Measurements from ENCODE around the gene DTL. TPM values are rescaled to one million over a fixed set of nuclear protein-coding genes. Genes with fewer than 3 reads are reported as not detected.

The DTL gene
- total RNA-seq, 1 donor from 2014 or later = 73.9 TPM

GRCh38 chr1:212124690-212125582, 89.4 kb downstream of the DTL start:
- Mint-ChIP-seq H3K4me3 (ENCODE audit: low read depth) (no peak overlapping the region), H3K9me3 (no peaks in the 10 kb centered on the region), H3K27me3 (ENCODE audit: low read depth) (no peaks in the 10 kb centered on the region), H3K27ac (no peak overlapping the region), H3K4me1 (ENCODE audit: low read depth) (peaks cover 27% of the 10 kb centered on the region), H3K36me3 (ENCODE audit: low read depth) (peaks cover 34% of the 10 kb centered on the region)
- DNase-seq (ENCODE audit: low spot score) = no peak
- intact Hi-C loops (cut with micrococcal nuclease) = loop anchor here (5.0 kb wide), 2 partner anchors 53 to 112 kb away; no protein-coding TSS in a partner anchor

- H3K27me3 Mint-ChIP-seq (ENCODE audit: low read depth) = no peaks in the 10 kb centered on the region
- DNase-seq (ENCODE audit: low spot score) = no peak
- intact Hi-C loops (cut with micrococcal nuclease) = no loop called here
- H3K9me3 Mint-ChIP-seq = no peaks in the 10 kb centered on the region
- H3K36me3 Mint-ChIP-seq (ENCODE audit: low read depth) = peaks cover 39% of the 10 kb centered on the region
- no peak overlapping the region for H3K4me3 Mint-ChIP-seq (ENCODE audit: low read depth)
- no peak overlapping the region for H3K27ac Mint-ChIP-seq
- H3K4me1 Mint-ChIP-seq (ENCODE audit: low read depth) = peaks cover 27% of the 10 kb centered on the region
Measured at GRCh38 chr1:212125654-212126053, 90.1 kb downstream of the DTL start.

GRCh38 chr1:212127221-212127620, 91.7 kb downstream of the DTL start:
- Mint-ChIP-seq H3K27me3 (ENCODE audit: low read depth) (no peaks in the 10 kb centered on the region), H3K4me3 (ENCODE audit: low read depth) (no peak overlapping the region), H3K9me3 (no peaks in the 10 kb centered on the region), H3K27ac (no peak overlapping the region), H3K36me3 (ENCODE audit: low read depth) (peaks cover 44% of the 10 kb centered on the region), H3K4me1 (ENCODE audit: low read depth) (peaks cover 16% of the 10 kb centered on the region)
- intact Hi-C loops (cut with micrococcal nuclease) = no loop called here
- DNase-seq (ENCODE audit: low spot score) = no peak

- no peak for DNase-seq (ENCODE audit: low spot score)
- peaks cover 8% of the 10 kb centered on the region for H3K4me1 Mint-ChIP-seq (ENCODE audit: low read depth)
- H3K9me3 Mint-ChIP-seq = peaks cover 3% of the 10 kb centered on the region
- H3K36me3 Mint-ChIP-seq (ENCODE audit: low read depth) = peaks cover 54% of the 10 kb centered on the region
- H3K4me3 Mint-ChIP-seq (ENCODE audit: low read depth) = no peak overlapping the region
- intact Hi-C loops (cut with micrococcal nuclease) = no loop called here
- no peaks in the 10 kb centered on the region for H3K27me3 Mint-ChIP-seq (ENCODE audit: low read depth)
- no peak overlapping the region for H3K27ac Mint-ChIP-seq
Measured at GRCh38 chr1:212129781-212130180, 94.2 kb downstream of the DTL start.

- no peak overlapping the region for H3K27ac Mint-ChIP-seq
- H3K9me3 Mint-ChIP-seq = peaks cover 4% of the 10 kb centered on the region
- DNase-seq (ENCODE audit: low spot score) = no peak
- intact Hi-C loops (cut with micrococcal nuclease) = no loop called here
- no peaks in the 10 kb centered on the region for H3K27me3 Mint-ChIP-seq (ENCODE audit: low read depth)
- peaks cover 2% of the 10 kb centered on the region for H3K4me1 Mint-ChIP-seq (ENCODE audit: low read depth)
- H3K4me3 Mint-ChIP-seq (ENCODE audit: low read depth) = no peak overlapping the region
- H3K36me3 Mint-ChIP-seq (ENCODE audit: low read depth) = peaks cover 61% of the 10 kb centered on the region
Measured at GRCh38 chr1:212132025-212132424, 96.5 kb downstream of the DTL start.

GRCh38 chr1:212133319-212133718, 97.8 kb downstream of the DTL start:
- Mint-ChIP-seq H3K4me3 (ENCODE audit: low read depth) (no peak overlapping the region), H3K4me1 (ENCODE audit: low read depth) (peaks cover 2% of the 10 kb centered on the region), H3K9me3 (peaks cover 4% of the 10 kb centered on the region), H3K27me3 (ENCODE audit: low read depth) (no peaks in the 10 kb centered on the region), H3K36me3 (ENCODE audit: low read depth) (peaks cover 56% of the 10 kb centered on the region), H3K27ac (no peak overlapping the region)
- intact Hi-C loops (cut with micrococcal nuclease) = no loop called here
- no peak for DNase-seq (ENCODE audit: low spot score)

GRCh38 chr1:212135166-212135565, 99.6 kb downstream of the DTL start:
- H3K9me3 Mint-ChIP-seq = peaks cover 4% of the 10 kb centered on the region
- peaks cover 39% of the 10 kb centered on the region for H3K36me3 Mint-ChIP-seq (ENCODE audit: low read depth)
- no peak overlapping the region for H3K4me3 Mint-ChIP-seq (ENCODE audit: low read depth)
- no peaks in the 10 kb centered on the region for H3K27me3 Mint-ChIP-seq (ENCODE audit: low read depth)
- intact Hi-C loops (cut with micrococcal nuclease) = no loop called here
- H3K27ac Mint-ChIP-seq = no peak overlapping the region
- peaks cover 2% of the 10 kb centered on the region for H3K4me1 Mint-ChIP-seq (ENCODE audit: low read depth)
- no peak for DNase-seq (ENCODE audit: low spot score)

GRCh38 chr1:212137854-212138253, 102.3 kb downstream of the DTL start:
- intact Hi-C loops (cut with micrococcal nuclease) = no loop called here
- no peak for DNase-seq (ENCODE audit: low spot score)
- Mint-ChIP-seq H3K4me3 (ENCODE audit: low read depth) (no peak overlapping the region), H3K27ac (no peak overlapping the region), H3K9me3 (peaks cover 4% of the 10 kb centered on the region), H3K27me3 (ENCODE audit: low read depth) (no peaks in the 10 kb centered on the region), H3K36me3 (ENCODE audit: low read depth) (peaks cover 29% of the 10 kb centered on the region), H3K4me1 (ENCODE audit: low read depth) (no peaks in the 10 kb centered on the region)

GRCh38 chr1:212138457-212138856, 102.9 kb downstream of the DTL start:
- Mint-ChIP-seq H3K27ac (no peak overlapping the region), H3K4me1 (ENCODE audit: low read depth) (no peaks in the 10 kb centered on the region)
- DNase-seq (ENCODE audit: low spot score) = no peak

GRCh38 chr1:212139526-212140135, 104.1 kb downstream of the DTL start:
- DNase-seq (ENCODE audit: low spot score) = no peak
- no peaks in the 10 kb centered on the region for H3K4me1 Mint-ChIP-seq (ENCODE audit: low read depth)
- no peaks in the 10 kb centered on the region for H3K27me3 Mint-ChIP-seq (ENCODE audit: low read depth)
- H3K27ac Mint-ChIP-seq = no peak overlapping the region
- no peak overlapping the region for H3K4me3 Mint-ChIP-seq (ENCODE audit: low read depth)
- peaks cover 2% of the 10 kb centered on the region for H3K9me3 Mint-ChIP-seq
- intact Hi-C loops (cut with micrococcal nuclease) = no loop called here
- peaks cover 20% of the 10 kb centered on the region for H3K36me3 Mint-ChIP-seq (ENCODE audit: low read depth)

More at GRCh38 chr1:212138457-212138856, 102.9 kb downstream of the DTL start:
- peaks cover 4% of the 10 kb centered on the region for H3K9me3 Mint-ChIP-seq
- no peak overlapping the region for H3K4me3 Mint-ChIP-seq (ENCODE audit: low read depth)
- intact Hi-C loops (cut with micrococcal nuclease) = no loop called here
- H3K36me3 Mint-ChIP-seq (ENCODE audit: low read depth) = peaks cover 24% of the 10 kb centered on the region
- H3K27me3 Mint-ChIP-seq (ENCODE audit: low read depth) = no peaks in the 10 kb centered on the region

GRCh38 chr1:212141404-212141803, 105.9 kb downstream of the DTL start:
- Mint-ChIP-seq H3K27ac (no peak overlapping the region), H3K36me3 (ENCODE audit: low read depth) (peaks cover 10% of the 10 kb centered on the region), H3K4me1 (ENCODE audit: low read depth) (peaks cover 2% of the 10 kb centered on the region), H3K9me3 (no peaks in the 10 kb centered on the region), H3K27me3 (ENCODE audit: low read depth) (no peaks in the 10 kb centered on the region), H3K4me3 (ENCODE audit: low read depth) (no peak overlapping the region)
- no peak for DNase-seq (ENCODE audit: low spot score)
- intact Hi-C loops (cut with micrococcal nuclease) = no loop called here

GRCh38 chr1:212142883-212143530, 107.5 kb downstream of the DTL start:
- intact Hi-C loops (cut with micrococcal nuclease) = no loop called here
- DNase-seq (ENCODE audit: low spot score) = no peak
- H3K27me3 Mint-ChIP-seq (ENCODE audit: low read depth) = no peaks in the 10 kb centered on the region
- peaks cover 10% of the 10 kb centered on the region for H3K36me3 Mint-ChIP-seq (ENCODE audit: low read depth)
- no peaks in the 10 kb centered on the region for H3K9me3 Mint-ChIP-seq
- no peak overlapping the region for H3K27ac Mint-ChIP-seq
- no peak overlapping the region for H3K4me3 Mint-ChIP-seq (ENCODE audit: low read depth)
- H3K4me1 Mint-ChIP-seq (ENCODE audit: low read depth) = peaks cover 2% of the 10 kb centered on the region

GRCh38 chr1:212147581-212148033, 112.1 kb downstream of the DTL start:
- Mint-ChIP-seq H3K36me3 (ENCODE audit: low read depth) (no peaks in the 10 kb centered on the region), H3K4me3 (ENCODE audit: low read depth) (no peak overlapping the region), H3K4me1 (ENCODE audit: low read depth) (peaks cover 2% of the 10 kb centered on the region), H3K27me3 (ENCODE audit: low read depth) (peaks cover 2% of the 10 kb centered on the region), H3K9me3 (no peaks in the 10 kb centered on the region), H3K27ac (no peak overlapping the region)
- intact Hi-C loops (cut with micrococcal nuclease) = no loop called here
- DNase-seq (ENCODE audit: low spot score) = no peak
